HUDEP-2 (cell line): ENCODE measurements around the gene CCNF.
"Not testable (repeated sequence)": the region's sequence is repeated elsewhere in the genome, so short reads cannot be mapped to it uniquely, and the experiment has no call there.

Source experiments
- DNase-seq, 76 experiments: peaks; one replicate each; lab custom pipeline; 2025; ENCODE audit not compliant: unreplicated experiment in 76 of 76; lab: John Stamatoyannopoulos, UW

Gene CCNF

GRCh38 chr16:2471016-2471652 lies 41.9 kb downstream of the CCNF start, which contains the start of gene NTN3:
Gene NTN3 (plus strand): TSS chr16:2471297. CDS start chr16:2471702, 405 bp downstream.
- DNase-seq: peak in 29 of 76 experiments; percentile 13 to 52 (median 37)

- DNase-seq: peak in 18 of 76 experiments; percentile 19 to 64 (median 38)
Measured at GRCh38 chr16:2471653-2472487, 42.6 kb downstream of the CCNF start.

GRCh38 chr16:2472488-2472864 lies 43.2 kb downstream of the CCNF start:
- no peak for DNase-seq

- DNase-seq: peak in 1 of 76 experiments; percentile 28
Measured at GRCh38 chr16:2472885-2473445, 43.7 kb downstream of the CCNF start.

- peak in 9 of 76 experiments; percentile 14 to 40 (median 28) for DNase-seq
Measured at GRCh38 chr16:2473446-2473926, 44.2 kb downstream of the CCNF start.

- DNase-seq: peak in 44 of 76 experiments; percentile 24 to 83 (median 48)
Measured at GRCh38 chr16:2473999-2474876, 45.0 kb downstream of the CCNF start.

- peak in 72 of 76 experiments; percentile 11 to 88 (median 75) for DNase-seq
Measured at GRCh38 chr16:2474877-2475412, 45.7 kb downstream of the CCNF start, which contains the start of gene TBC1D24. Gene TBC1D24 (plus strand): TSS chr16:2475127. CDS start chr16:2496149, 21,022 bp downstream.

- DNase-seq: no peak
Measured at GRCh38 chr16:2475413-2476344, 46.4 kb downstream of the CCNF start.

- DNase-seq: peak in 1 of 76 experiments; percentile 15
Measured at GRCh38 chr16:2476345-2476720, 47.1 kb downstream of the CCNF start.

GRCh38 chr16:2476741-2477140 lies 47.5 kb downstream of the CCNF start:
- DNase-seq: no peak

- no peak for DNase-seq
Measured at GRCh38 chr16:2477327-2477726, 48.1 kb downstream of the CCNF start.

- peak in 40 of 76 experiments; percentile 11 to 52 (median 32) for DNase-seq
Measured at GRCh38 chr16:2478279-2478678, 49.0 kb downstream of the CCNF start.

GRCh38 chr16:2479996-2480395 lies 50.7 kb downstream of the CCNF start:
- not testable (repeated sequence) for DNase-seq

GRCh38 chr16:2480948-2481347 lies 51.7 kb downstream of the CCNF start:
- no peak for DNase-seq

GRCh38 chr16:2481676-2482075 lies 52.4 kb downstream of the CCNF start:
- no peak for DNase-seq

GRCh38 chr16:2482249-2482648 lies 53.0 kb downstream of the CCNF start:
- DNase-seq: no peak

- no peak for DNase-seq
Measured at GRCh38 chr16:2482708-2483534, 53.7 kb downstream of the CCNF start.
